EH (cell line): ENCODE measurements around the gene STX18.
"Not testable (repeated sequence)": the region's sequence is repeated elsewhere in the genome, so short reads cannot be mapped to it uniquely, and the experiment has no call there.

ENCODE experiments used
- DNase-seq: peaks from one replicate; pipeline ENCODE4 v3.0.0-alpha.2; 2015; ENCODE audit warnings: low read depth

STX18 gene

GRCh38 chr4:4554234-4554633, 12.4 kb upstream of the STX18 start:
- DNase-seq: peak; percentile 50

- DNase-seq: not testable (repeated sequence)
These were observed 10.2 kb upstream of the STX18 start for GRCh38 chr4:4552042-4552441.

- DNase-seq: not testable (repeated sequence)
These were observed 8.3 kb upstream of the STX18 start for GRCh38 chr4:4550161-4550560.

- peak; percentile 56 for DNase-seq
These were observed 7.7 kb upstream of the STX18 start for GRCh38 chr4:4549534-4549933.

- DNase-seq: no peak
These were observed 1.1 kb upstream of the STX18 start for GRCh38 chr4:4542774-4543485.

GRCh38 chr4:4541040-4541631, 712 bp downstream of the STX18 start:
- DNase-seq: peak; percentile 63

GRCh38 chr4:4539481-4539880, 2.4 kb downstream of the STX18 start:
- no peak for DNase-seq

- DNase-seq: no peak
These were observed 6.3 kb downstream of the STX18 start for GRCh38 chr4:4535590-4535989.

GRCh38 chr4:4534515-4535145, 7.2 kb downstream of the STX18 start:
- no peak for DNase-seq

GRCh38 chr4:4533461-4534169, 8.2 kb downstream of the STX18 start:
- no peak for DNase-seq

- no peak for DNase-seq
These were observed 9.3 kb downstream of the STX18 start for GRCh38 chr4:4532371-4533154.

- no peak for DNase-seq
These were observed 12.5 kb downstream of the STX18 start for GRCh38 chr4:4529392-4529791.

- no peak for DNase-seq
These were observed 15.4 kb downstream of the STX18 start for GRCh38 chr4:4526401-4526800.

- DNase-seq: peak; percentile 19
These were observed 17.5 kb downstream of the STX18 start for GRCh38 chr4:4524364-4524763.

- peak; percentile 5 for DNase-seq
These were observed 20.1 kb downstream of the STX18 start for GRCh38 chr4:4521731-4522130.

- DNase-seq: no peak
These were observed 20.7 kb downstream of the STX18 start for GRCh38 chr4:4521136-4521535.

- peak; percentile 35 for DNase-seq
These were observed 22.5 kb downstream of the STX18 start for GRCh38 chr4:4519297-4519894.

- no peak for DNase-seq
These were observed 23.1 kb downstream of the STX18 start for GRCh38 chr4:4518747-4519146.

GRCh38 chr4:4514786-4515185, 27.1 kb downstream of the STX18 start:
- no peak for DNase-seq

GRCh38 chr4:4512282-4512681, 29.6 kb downstream of the STX18 start:
- DNase-seq: no peak

- not testable (repeated sequence) for DNase-seq
These were observed 31.2 kb downstream of the STX18 start for GRCh38 chr4:4510641-4511040.

GRCh38 chr4:4509521-4509920, 32.3 kb downstream of the STX18 start:
- no peak for DNase-seq
